ENCODE data around the gene FGA.
"Not testable (repeated sequence)": the region's sequence is repeated elsewhere in the genome, so short reads cannot be mapped to it uniquely, and the experiment has no call there.

The FGA gene

DNA sequence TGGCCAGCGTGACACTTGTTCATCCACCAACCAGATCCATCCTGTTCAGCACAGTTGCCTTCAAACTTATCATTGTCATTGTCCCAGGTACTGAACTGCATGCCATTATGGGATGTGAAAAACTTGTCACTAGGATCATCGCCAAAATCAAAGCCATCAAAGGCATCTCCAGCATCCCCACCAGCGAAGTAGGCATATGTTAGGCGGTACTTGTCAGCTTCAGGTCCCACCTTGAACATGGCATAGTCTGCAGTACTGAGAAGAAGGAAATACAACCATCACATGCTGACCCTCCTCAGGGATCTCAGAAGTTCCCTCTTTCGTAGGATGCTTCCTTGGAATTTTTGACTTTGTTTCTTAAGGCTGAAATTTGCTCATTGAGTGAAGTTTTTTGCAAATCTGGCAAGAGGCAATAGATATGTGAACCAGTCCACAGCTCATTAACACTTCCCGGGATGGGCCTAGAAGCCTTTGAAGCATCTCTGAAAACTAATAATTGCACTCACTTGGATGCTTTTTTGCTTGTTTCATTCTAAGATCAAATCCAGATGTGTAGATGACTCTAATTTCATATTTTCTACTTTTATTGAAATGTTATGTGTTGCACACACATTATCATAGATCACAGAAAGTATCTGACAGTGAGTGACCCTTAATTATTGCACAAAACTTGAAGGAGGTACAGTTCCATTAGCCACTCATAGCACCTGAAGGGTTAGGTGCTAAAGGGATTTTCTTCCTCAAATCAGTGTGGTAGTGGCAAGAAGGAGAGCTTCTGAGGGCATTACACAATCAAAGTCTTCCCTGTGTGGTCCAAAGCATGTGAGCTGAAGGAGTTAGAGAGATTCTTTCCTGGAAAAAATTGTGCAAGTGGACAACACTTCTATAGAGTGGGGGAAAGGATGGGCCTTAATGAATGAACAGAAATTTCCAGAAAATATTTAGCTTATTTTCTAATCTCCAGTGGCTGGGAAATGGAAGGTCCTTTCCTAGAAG lies 16.5 kb upstream of the FGA start:
- DNase-seq: no peak

DNA sequence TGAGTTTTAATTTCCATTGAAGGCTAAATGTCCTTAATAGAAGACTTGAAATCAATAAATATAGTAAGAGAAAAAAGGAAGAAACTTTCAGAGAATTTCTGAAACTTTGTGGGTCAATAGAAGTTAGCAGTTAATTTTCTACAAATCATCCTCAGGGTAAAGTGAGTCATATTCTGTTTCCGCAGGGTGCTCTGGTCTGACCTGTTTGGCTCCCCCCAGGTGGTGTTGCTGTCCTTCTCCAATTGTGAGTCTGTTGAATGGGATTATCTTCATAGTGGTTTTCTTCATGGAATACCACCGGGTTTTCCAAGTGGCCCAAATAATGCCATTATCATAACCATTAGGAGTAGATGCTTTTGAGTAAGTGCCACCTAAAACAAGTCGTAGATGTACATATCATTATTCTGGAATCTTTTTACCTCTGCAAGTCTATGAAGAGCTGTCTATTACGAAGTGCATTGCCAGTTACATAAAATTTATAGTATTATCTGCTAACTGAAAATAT lies 14.2 kb upstream of the FGA start:
- DNase-seq: no peak

DNA sequence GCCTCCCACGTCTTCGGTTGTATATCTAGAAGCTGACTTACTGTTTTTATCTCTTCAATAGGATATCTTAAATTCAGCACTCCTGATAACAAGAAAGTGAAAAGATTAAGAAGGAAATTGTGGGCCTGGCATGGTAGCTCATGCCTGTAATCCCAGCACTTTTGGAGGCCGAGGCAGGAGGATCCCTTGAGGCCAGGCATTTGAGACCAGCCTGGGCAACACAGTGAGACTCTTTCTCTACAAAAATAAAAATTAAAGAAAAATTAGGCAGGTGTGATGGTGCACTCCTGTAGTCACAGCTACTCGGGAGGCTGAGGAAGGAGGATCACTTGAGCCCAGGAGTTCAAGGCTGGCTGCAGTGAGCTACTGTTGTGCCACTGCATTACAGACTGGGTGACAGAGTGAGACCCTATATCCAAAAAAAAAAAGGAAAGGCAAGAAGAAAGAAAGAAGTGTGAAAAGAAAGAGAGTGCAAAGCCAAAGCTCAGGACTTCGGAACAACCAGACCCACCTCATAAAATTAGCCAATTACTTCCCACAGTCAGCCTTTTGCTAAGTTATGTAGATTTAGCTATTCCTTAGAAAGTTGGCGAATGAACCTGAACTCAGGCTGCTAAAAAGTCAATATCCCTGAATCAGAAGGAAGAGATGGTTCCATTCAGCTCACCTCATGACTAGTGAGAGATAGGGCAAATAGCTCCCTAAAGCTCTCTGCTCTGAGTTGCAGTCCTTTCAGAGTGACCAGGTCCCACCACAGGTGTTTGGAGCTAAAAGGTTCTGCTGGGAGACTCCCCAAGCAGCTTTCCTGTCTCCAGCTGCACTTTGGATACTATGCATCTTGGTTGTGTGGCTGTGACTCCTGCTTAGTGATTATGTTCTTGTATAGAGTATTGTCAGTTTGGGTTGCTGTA lies 12.7 kb upstream of the FGA start:
- no peak for DNase-seq

DNA sequence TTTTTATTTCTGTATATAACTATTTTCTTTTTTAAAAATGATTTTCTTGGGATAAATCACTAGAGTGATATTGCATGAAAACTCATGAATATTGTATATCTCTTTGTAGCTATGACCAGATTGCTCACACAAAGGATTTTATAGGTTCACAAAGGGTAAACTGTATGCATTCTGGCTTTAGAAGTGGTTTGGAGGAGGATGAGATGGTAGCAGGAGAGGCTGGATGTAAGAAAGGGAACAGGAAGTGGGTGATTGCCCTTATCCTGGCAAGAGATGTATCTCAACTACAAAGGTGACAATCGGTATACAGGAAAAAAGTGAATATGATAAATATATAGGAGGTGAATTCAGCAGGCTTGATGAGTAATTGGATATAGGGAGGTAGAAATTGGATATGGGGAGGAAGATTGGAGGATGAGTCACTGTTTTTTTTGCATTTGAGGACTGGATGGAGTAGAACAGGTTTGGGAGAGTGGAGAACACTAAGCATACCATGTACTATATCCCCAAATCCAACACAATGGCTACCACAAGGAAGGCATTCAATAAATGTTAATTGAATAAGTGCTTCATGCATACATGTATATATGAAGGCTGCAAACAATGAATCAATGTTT lies 12.0 kb upstream of the FGA start:
- no peak for DNase-seq

- DNase-seq: no peak
Observed at GRCh38 chr4:154597798-154598774, 7.5 kb upstream of the FGA start.

GRCh38 chr4:154597281-154597680 lies 6.7 kb upstream of the FGA start:
- DNase-seq: not testable (repeated sequence)

DNA sequence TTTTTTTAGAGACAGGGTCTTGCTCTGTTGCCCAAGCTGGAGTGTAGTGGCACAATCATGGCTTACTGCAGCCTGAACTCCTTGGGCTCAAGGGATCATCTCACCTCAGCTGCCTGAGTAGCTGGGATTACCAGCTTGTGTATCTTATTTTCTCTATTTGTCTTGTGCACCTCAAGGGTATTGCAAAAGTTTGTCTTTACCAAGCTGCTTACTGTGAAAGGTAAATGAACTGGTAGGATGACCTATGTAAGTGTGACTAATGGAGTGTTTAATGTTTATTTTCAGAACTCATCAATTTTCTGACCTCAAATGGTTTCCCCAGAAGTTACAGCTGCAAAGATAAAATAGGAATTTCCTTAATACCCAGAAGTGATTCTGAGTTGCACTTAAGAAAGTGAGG lies 5.3 kb upstream of the FGA start:
- no peak for DNase-seq

DNA sequence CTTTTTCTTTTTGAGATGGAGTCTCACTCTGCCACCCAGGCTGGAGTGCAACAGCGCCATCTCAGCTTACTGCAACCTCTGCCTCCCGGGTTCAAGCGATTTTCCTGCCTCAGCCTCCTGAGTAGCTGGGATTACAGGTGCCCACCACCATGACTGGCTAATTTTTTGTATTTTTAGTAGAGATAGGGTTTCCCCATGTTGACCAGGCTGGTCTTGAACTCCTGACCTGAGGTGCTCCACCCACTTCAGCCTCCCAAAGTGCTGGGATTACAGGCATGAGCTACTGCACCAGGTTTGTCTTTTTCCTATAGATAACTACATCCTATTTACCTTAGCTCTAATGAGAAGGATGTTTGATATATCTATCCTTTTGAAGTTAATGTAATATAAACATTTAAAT lies 3.8 kb upstream of the FGA start:
- not testable (repeated sequence) for DNase-seq

- DNase-seq: no peak
Observed at GRCh38 chr4:154593868-154594267, 3.3 kb upstream of the FGA start.

DNA sequence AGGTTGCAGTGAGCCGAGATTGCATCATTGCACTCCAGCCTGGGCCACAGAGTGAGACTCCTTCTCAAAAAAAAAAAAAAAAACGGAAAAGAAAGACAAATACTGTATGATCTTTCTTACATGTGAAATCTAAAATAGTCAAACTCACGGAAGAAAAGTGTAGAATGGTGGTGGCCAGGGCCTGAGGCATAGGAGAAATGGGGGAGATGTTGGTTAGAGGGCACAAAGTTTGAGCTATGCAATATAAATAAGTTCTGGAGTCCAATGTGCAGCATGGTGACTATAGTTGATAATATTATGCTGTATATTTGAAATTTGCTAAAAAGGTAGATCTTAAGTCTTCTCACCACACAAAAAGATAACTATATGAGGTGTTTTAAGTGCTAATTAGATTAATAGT lies 1.3 kb upstream of the FGA start:
- DNase-seq: no peak

DNA sequence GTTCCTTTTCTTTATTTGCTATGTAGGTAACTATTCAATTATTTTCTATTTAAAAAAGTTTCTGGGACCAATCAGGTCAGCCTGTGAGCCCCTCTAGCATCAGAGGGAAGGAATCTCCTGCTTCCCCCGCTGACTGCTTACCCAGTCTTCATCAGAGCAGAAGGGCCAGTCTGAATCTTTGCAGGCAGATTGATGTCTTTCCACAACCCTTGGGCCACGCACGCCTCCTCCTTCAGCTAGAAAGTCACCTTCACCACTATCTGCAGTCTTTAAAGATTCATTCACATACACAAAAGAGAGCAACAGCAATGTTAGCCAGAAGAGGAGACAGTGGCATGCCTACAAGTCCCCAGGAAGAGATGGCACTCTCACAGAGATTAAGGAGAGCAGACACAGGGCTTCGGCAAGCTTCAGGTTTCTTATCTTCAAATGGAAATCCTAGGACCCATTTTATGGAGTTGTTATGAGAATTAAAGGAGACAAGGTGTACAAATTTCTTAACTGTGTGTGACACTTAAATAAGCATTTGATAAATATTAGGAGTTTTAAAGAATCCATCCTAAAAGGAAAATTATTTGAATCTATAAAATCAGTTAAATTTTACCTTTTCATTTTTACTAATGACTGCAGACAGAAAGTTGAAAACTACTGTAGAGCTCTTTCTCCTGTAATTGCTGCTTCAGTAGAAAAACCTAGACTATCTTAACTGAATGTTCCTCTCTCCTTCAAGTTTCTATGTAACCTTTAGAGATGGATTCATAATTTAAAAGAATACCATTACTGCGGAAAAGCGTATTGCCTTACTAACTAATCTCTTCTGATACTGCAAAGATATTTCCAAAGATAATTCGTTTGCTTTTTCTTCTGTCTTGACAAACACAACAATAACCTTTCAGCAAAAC lies 995 bp downstream of the FGA start:
- DNase-seq: no peak

GRCh38 chr4:154588198-154588597 lies 2.3 kb downstream of the FGA start:
- DNase-seq: no peak

DNA sequence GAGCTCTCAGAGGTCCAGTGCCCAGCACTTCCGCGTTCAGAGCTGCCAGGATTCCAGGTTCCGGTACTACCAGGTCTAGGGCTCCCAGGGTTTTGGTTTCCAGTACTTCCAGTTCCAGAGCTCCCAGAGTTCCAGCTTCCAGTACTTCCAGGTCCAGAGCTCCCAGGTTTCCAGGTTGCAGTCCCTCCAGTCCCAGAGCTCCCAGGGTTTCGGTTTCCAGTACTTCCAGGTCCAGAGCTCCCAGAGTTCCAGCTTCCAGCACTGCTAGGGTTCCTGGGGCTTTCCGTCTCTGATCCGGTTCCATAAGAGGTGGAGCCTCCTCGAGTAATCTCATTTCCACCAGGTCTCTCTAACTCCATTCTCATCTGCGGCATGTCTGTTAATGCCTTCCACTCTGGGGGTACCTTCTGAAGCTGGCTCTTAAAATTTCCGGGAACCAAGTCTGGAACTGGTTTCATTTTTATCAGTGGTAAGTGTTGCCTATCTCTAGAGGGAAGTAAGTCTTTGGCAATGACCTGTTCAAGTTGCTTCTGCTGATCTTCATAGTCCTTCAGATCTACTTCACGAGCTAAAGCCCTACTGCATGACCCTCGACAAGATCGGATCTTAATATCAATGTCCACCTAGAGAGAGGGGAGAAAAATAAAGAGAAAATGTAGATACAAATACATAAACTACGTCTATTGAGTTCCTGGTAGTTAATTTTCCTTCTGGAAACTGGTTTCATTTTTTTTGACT lies 4.1 kb downstream of the FGA start:
- no peak for DNase-seq

DNA sequence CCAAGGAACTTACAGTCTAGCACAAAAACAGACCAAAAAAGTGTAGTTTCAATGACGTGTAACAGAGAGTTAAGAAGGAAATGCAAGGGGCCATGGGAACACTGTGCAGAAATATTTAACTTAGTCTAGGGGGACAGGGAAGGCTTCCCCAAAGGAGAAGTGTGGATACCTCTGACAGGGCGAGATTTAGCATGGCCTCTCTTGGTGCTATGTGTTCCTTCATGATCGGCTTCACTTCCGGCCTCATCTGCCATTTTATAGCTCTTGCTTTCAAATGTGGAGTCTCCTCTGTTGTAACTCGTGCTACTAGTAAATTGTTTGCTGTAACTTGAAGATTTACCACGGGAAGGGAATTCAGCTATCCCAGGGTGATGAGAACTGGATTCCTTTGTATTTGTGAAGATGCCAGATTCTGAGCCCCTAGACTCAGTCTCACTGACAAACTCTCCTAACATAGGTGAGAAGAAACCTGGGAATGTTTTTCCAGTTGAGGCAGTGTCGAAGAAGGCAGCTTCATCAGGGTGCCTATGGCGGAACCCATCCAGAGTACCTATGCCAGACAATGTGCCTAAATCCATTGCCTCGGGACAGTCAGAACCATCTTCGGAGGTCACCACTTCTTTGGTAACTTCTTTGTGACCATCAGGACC lies 5.0 kb downstream of the FGA start:
- no peak for DNase-seq

DNA sequence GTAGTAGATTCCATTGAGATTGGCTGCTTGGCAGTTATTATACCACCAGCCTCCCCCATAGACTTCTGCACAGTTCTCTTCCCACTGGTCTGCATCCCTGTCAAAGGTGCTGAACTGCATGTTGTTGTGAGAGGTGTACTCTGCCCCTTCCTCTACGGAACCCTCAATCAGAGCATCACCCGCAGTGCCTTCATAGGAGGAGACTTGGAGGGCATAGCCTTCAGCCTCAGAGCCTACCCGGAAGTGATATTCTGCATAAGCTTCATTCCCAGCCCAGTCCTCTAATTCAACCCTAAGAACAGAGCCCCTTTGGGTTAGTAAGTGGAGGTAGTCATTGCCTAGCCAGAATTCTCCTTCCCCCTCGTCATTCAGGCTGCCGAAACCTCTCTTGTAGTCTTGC lies 6.3 kb downstream of the FGA start:
- no peak for DNase-seq

- DNase-seq: no peak
Observed at GRCh38 chr4:154583677-154584076, 6.9 kb downstream of the FGA start.

DNA sequence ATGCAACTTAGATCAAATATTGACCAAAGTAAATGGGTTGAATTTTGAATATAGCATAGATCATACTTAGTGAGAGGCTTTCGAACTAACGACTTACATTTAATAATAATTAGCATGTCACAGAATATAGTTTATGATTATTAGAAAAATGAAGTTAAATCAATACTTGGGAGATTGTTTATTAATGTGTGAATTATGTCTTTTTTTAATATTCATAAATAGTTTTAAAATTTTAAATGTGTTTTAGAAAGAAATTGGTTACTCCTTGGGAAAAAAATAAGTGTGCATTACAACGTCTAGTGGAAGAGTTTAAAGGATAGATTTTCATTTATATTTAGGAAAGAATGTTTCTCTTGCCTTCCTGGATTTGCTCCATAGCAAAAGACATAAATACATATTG lies 7.3 kb downstream of the FGA start:
- no peak for DNase-seq

DNA sequence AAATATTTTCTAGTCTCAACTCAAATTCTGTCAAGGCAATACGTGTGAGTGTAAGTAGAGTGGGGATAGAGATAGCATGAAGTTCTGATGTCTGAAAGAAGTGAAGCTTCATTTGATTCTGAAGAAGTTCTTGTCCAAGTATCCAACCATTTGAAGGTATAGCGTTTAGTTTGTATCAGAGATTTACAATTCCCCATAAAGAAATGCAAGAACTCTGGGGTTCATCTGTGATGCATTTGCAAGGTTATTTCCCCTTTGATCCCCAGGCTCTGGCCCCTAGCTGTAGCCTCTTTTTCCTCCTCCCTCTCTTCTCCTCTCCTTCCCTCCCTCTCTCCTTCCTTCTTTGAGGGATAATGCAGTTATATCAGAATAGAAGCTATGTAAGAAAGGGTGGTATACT lies 7.8 kb downstream of the FGA start:
- no peak for DNase-seq

GRCh38 chr4:154579927-154580326 lies 10.6 kb downstream of the FGA start:
- DNase-seq: no peak

- no peak for DNase-seq
Observed at GRCh38 chr4:154578919-154579318, 11.6 kb downstream of the FGA start.

Data from NCI-H748 treated with DMSO at 0.1 percent for 48 hours (cell line).